Left lung (tissue), 10 donors: ENCODE data around the gene POMT1. TPM values are rescaled to one million over a fixed set of nuclear protein-coding genes. Genes with fewer than 3 reads are reported as not detected.

Experiments
- ATAC-seq: fragments of 200-7000 bp; cut with Tn5 transposase; one replicate; pipeline ENCODE4 v1.9.1; 2020; ENCODE audit warnings: moderate library complexity
- DNase-seq, 4 donors: peaks; one replicate each; pipeline ENCODE4 v3.0.0-alpha.2; 2013 to 2020
- H3K27ac ChIP-seq, 2 donors: fragments of 200-600 bp; sonication (generic) in 1 of 2; one replicate each; pipeline versions ENCODE4 v1.5.0 to v1.8.0; 2020 to 2021
- H3K27me3 ChIP-seq, 2 donors: fragments of 200-600 bp; sonication (generic) in 1 of 2; one replicate each; pipeline versions ENCODE4 v1.5.0 to v1.8.0; 2020 to 2021
- H3K36me3 ChIP-seq, 2 donors: fragments of 200-600 bp; sonication (generic) in 1 of 2; one replicate each; pipeline versions ENCODE4 v1.5.0 to v1.8.0; 2020 to 2021
- H3K4me1 ChIP-seq, 2 donors: fragments of 200-600 bp; one replicate each; pipeline ENCODE4 v1.8.0; 2021
- H3K4me3 ChIP-seq, 2 donors: fragments of 200-600 bp; sonication (generic) in 1 of 2; one replicate each; pipeline versions ENCODE4 v1.5.0 to v1.8.0; 2020 to 2021; ENCODE audit warnings: mild to moderate bottlenecking in 1 of 2
- H3K9me3 ChIP-seq, 2 donors: fragments of 200-600 bp; sonication (generic) in 1 of 2; one replicate each; pipeline versions ENCODE4 v1.5.0 to v1.8.0; 2020 to 2021
- CTCF ChIP-seq, 2 donors: fragments of 200-600 bp; sonication (generic) in 1 of 2; IDR thresholded peaks; one replicate each; pipeline versions ENCODE4 v1.5.0 to v1.8.0; 2021; ENCODE audit warnings: antibody characterized with exemption in 2 of 2
- intact Hi-C, 2 donors: fragments of 100-400 bp; cut with DNase I; formaldehyde crosslinking; loops; one replicate each; pipeline versions ENCODE4 v1.11.2 to v1.14.2; 2022
- polyA plus RNA-seq, 6 donors: library from polyadenylated mRNA; unstranded; fragments of 120-200 nt; gene quantifications; one replicate each; pipeline ENCODE4 v1.2.1, GENCODE V29; 2013; ENCODE audit not compliant: insufficient read length in 6 of 6
- total RNA-seq, 2 donors: library from RNA; stranded (reverse); fragmentation: NEBNext Ultra II Directional; extraction: Animal tissue kit (Norgen Biotek cat#: 25700); gene quantifications; one replicate each; pipeline ENCODE4 v1.2.1, GENCODE V29; 2021
- donor health status: DM: no; HTN: yes; CAD: no.
- donor health status: DM: no; HTN: no; CAD: no.

The POMT1 gene
- total and polyA plus RNA-seq, 8 donors: 20.3 to 56.9 (median 39.2) TPM

DNA sequence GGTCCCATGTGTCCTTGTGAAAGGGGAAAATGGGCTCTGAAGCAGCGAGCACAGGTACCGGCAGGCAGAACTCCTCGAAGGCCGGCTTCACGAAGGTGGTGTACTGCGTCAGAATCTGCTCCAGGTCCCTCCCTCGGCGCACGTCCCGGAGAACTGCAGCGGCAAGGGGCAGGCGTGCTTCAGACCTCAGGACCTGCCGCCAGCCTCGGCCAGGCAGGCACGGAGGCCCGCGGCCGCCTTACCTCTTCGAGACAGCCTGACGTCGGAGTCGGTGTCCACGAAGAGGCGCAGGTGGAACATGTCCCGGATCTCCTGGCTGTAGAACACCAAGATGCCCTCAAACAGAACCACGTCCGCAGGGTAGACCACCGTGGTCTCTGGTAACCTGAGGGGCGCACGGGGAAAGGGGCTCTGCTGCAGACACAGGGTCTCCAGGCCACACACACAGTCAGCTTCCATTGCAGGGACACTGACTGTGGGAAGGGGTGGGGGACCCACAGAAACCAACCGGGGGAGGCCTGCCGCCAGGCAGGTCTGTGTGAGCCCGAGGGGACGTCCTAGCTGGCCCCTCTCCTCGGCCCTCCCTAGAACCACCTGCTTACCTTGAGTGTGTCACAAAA lies 26.3 kb downstream of the POMT1 start:
- ATAC-seq (no peak), DNase-seq (no peak)
- peaks cover 7 to 14% of the 10 kb centered on the region in 2 donors for H3K4me1 ChIP-seq
- H3K36me3 ChIP-seq: peaks cover 0 to 57% of the 10 kb centered on the region in 2 donors
- no peak for TF ChIP-seq CTCF (IDR thresholded peaks at IDR 0.05)
- H3K27me3 ChIP-seq: no peaks in the 10 kb centered on the region
- no peak overlapping the region for H3K27ac ChIP-seq
- no peaks in the 10 kb centered on the region for H3K9me3 ChIP-seq
- no peak overlapping the region for H3K4me3 ChIP-seq
- intact Hi-C loops: no loop called here

DNA sequence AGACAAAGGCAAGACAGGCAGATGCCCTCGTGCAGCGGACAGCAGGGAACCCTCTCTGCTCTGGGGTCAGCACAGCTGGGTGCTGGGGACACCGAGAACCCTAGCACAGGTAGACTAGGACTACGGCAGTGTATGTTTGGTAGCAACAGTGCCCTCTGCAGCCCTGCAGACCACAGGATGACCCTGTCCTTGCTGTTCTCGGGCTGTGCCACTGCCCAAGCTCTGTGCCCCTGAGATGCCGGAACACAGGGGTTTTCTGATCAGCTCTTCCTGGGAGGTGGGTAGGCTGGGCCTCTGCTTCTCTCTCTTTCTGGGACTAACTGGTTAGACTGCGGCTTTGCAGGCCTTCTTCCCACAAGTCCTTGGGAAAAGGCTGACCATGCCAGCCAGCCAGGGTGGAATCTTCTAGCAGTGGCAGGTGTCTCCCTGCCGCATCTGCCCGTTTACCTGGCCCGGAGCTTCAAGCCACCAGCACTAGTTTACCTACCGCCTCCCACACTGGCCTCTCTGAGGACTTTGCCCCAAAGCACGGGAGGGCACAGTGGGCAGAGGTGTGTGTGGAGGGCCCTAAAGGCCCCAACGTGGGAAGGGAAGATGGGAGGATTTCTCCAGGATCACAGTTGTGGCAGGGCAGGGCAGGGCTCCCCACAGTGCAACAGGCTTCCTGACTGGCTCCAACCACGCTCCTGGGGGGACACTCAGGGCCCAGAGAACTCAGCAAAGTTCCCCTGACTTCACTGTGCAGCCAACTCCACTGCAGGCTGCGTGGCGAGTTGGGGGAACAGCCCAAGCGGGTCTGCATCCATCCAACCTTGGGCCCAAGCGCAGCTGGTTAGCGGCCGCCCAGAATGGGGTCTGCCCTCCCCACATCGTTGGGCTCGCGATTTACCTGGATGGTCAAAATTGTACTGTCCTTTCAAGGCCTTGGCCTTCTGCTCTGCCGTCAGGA lies 27.2 kb downstream of the POMT1 start:
- Histone ChIP-seq H3K4me1 (peaks cover 7 to 14% of the 10 kb centered on the region in 2 donors), H3K27me3 (no peaks in the 10 kb centered on the region), H3K27ac (no peak overlapping the region), H3K9me3 (no peaks in the 10 kb centered on the region), H3K4me3 (peak overlapping the region; percentile 93 to 94), H3K36me3 (peaks cover 0 to 48% of the 10 kb centered on the region in 2 donors)
- no peak for TF ChIP-seq CTCF (IDR thresholded peaks at IDR 0.05)
- DNase-seq: no peak
- intact Hi-C loops: no loop called here
- ATAC-seq: no peak

GRCh38 chr9:131530546-131530919 lies 27.8 kb downstream of the POMT1 start:
- Histone ChIP-seq H3K27ac (peak overlapping the region in 1 of 2 donors; percentile 66), H3K36me3 (peaks cover 0 to 41% of the 10 kb centered on the region in 2 donors), H3K4me3 (peak overlapping the region; percentile 93 to 94), H3K9me3 (no peaks in the 10 kb centered on the region), H3K27me3 (no peaks in the 10 kb centered on the region), H3K4me1 (peaks cover 7 to 14% of the 10 kb centered on the region in 2 donors)
- intact Hi-C loops: no loop called here
- DNase-seq: peak in 3 of 4 donors; percentile 10 to 40 (median 16)
- no peak for TF ChIP-seq CTCF (IDR thresholded peaks at IDR 0.05)
- ATAC-seq: peak; percentile 10

DNA sequence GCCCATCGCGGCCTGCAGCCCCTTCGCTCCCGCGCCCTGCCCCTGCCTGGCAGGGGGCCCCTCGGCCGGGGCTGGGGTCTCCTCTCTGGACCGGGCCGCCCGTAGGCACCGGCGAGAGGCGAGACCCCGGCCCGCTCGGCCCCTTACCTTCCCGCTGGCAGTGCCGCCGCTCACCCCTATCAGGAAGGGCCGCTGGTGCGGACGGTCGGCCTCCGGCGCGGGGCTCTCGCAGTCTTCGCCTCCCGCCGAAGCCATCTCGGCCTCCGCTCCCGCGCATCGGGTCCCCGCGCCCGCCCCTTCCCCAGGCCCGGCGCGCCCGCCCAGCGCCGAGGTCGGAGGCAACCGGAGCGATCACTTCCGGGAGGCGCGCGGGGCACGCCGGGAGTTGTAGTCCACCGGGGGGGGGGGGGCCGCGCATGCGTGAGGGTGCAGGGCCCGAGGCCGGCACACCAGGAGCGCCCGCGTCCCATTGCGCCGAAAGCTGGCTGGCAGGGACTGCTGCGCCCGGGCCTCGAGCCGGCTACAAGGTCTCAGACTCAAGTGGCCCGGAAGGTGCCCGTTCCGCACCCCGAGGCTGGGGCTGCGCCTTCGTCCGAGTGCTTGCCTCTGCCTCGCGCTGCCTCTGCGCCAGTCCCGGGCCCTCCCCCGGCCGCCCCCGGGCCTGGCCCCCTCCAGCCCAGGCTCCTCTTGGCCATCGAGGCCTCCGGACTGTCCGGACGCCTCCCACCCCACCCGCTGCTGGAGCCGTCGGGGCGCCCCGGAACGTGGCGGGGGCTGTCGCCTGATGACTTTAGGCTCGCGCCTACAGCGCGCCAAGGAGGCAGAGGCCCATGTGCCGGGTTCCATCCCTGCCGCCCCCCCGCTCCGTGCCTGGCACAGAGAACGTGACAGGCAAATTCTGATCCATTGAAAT lies 28.5 kb downstream of the POMT1 start, which contains the start of gene UCK1:
UCK1 (minus strand) TSS at position 344 of the 913 bp plus-strand sequence; CDS start at position 255, 89 bp downstream.
- H3K36me3 ChIP-seq: peaks cover 0 to 35% of the 10 kb centered on the region in 2 donors
- peak; percentile 98 for ATAC-seq
- TF ChIP-seq CTCF (IDR thresholded peaks at IDR 0.05): no peak
- H3K27ac ChIP-seq: peak within 1 kb of the TSS; percentile 66 to 78
- H3K9me3 ChIP-seq: no peaks in the 10 kb centered on the region
- H3K4me3 ChIP-seq: peak within 1 kb of the TSS; percentile 93 to 94
- peak; percentile 79 to 93 (median 88) for DNase-seq
- peaks cover 7 to 14% of the 10 kb centered on the region in 2 donors for H3K4me1 ChIP-seq
- no peaks in the 10 kb centered on the region for H3K27me3 ChIP-seq
- intact Hi-C loops: no loop called here
